Esophagus squamous epithelium (tissue), 4 donors: ENCODE results near the gene MPC2.

Experiments
- POLR2A ChIP-seq, 4 donors: fragments of 450-650 bp; IDR thresholded peaks; one replicate each; pipeline ENCODE4 v1.6.1; 2017; ENCODE audit warnings: antibody characterized with exemption in 4 of 4, mild to moderate bottlenecking in 4 of 4, moderate library complexity in 3 of 4
- TF ChIP-seq, protein P1 (sequence below), 6 experiments: fragments of 450-650 bp in 4 of 6; fragments of 200-600 bp in 2 of 6; sonication (generic) in 2 of 6; IDR thresholded peaks; one replicate each; pipeline ENCODE4 v1.5.1; 2016 to 2019; ENCODE audit warnings: antibody characterized with exemption in 6 of 6, mild to moderate bottlenecking in 4 of 6, moderate library complexity in 4 of 6

DNA sequence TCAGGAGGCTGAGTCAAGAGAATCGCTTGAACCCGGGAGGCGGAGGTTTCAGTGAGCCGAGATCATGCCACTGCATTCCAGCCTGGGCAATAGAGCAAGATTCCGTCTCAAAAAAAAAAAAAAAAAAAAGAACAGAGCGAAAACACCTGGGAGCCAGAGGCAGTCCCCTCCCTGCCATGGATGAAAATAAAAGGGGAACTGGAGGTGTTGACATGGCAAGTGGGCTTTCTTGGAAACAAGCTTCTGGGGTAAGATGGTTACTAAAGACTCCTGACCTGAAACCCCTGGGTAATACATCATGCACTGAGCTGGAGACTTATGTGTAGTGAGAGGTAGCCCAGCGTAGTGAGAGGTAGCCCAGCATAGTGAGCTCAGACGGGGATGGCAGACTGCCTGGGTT lies 54.5 kb downstream of the MPC2 start:
- TF ChIP-seq POLR2A (IDR thresholded peaks at IDR 0.05) = no peak
- TF ChIP-seq, protein P1, sequence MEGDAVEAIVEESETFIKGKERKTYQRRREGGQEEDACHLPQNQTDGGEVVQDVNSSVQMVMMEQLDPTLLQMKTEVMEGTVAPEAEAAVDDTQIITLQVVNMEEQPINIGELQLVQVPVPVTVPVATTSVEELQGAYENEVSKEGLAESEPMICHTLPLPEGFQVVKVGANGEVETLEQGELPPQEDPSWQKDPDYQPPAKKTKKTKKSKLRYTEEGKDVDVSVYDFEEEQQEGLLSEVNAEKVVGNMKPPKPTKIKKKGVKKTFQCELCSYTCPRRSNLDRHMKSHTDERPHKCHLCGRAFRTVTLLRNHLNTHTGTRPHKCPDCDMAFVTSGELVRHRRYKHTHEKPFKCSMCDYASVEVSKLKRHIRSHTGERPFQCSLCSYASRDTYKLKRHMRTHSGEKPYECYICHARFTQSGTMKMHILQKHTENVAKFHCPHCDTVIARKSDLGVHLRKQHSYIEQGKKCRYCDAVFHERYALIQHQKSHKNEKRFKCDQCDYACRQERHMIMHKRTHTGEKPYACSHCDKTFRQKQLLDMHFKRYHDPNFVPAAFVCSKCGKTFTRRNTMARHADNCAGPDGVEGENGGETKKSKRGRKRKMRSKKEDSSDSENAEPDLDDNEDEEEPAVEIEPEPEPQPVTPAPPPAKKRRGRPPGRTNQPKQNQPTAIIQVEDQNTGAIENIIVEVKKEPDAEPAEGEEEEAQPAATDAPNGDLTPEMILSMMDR (IDR thresholded peaks at IDR 0.05) = no peak
